Measurements from ENCODE around the gene NHSL1.

Gene NHSL1

GRCh38 chr6:138537106-138537505 lies 37.8 kb upstream of the NHSL1 start (continued):
- TF ChIP-seq ZNF248 (tag by site-specific recombination; IDR thresholded peaks at IDR 0.05) (no peak), ZNF121 (tag by site-specific recombination; IDR thresholded peaks at IDR 0.05) (no peak), ZNF529 (tag by site-specific recombination; IDR thresholded peaks at IDR 0.05; ENCODE audit: insufficient replicate concordance) (no peak), SP7 (tag by site-specific recombination; IDR thresholded peaks at IDR 0.05) (no peak), WT1 (tag by site-specific recombination; IDR thresholded peaks at IDR 0.05) (no peak)
- TF ChIP-seq, protein P1, sequence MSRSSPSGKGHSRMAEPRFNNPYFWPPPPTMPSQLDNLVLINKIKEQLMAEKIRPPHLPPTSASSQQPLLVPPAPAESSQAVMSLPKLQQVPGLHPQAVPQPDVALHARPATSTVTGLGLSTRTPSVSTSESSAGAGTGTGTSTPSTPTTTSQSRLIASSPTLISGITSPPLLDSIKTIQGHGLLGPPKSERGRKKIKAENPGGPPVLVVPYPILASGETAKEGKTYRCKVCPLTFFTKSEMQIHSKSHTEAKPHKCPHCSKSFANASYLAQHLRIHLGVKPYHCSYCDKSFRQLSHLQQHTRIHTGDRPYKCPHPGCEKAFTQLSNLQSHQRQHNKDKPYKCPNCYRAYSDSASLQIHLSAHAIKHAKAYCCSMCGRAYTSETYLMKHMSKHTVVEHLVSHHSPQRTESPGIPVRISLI (tag by site-specific recombination; IDR thresholded peaks at IDR 0.05) = no peak

DNA sequence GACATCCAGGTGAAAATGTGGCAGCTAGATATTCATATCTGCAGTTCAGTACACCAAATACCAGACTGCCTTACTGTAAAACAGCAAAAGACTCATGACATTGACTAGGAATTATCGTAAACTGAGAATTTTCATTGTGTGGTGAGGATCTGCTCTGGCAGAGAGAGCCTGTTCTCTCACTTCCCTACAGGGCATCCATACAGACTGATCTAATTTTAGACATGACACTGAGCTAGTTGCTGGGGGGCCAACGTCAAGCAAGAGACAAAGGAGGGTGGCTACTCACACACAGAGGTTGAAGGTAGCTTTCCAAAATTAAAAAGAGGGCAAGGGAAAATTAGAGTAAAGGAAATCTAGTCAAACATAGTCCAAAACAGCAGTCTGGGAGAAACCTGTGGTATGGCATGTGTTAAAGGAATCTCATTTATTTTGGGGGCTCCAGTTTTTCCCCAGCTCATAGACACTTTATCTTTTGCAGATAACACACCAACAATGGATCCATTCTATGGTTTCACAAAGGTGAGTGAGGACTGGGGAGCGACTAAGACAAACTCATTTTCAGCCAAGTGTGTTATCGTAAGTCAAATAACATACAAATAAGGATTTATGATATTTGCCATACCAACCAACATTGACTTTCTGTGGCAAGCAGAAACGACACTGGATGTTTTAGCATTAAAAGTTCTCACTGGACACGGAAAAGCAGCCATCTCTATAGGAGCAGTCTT lies 36.6 kb upstream of the NHSL1 start:
- CTCF ChIA-PET = interaction anchor here (3.6 kb wide), 1 partner anchor 15 kb away, joined by 12 read pairs; no protein-coding TSS in a partner anchor
- POLR2A ChIA-PET = no interaction called here

GRCh38 chr6:138533667-138534066 lies 34.4 kb upstream of the NHSL1 start:
- ChIA-PET POLR2A (no interaction called here), CTCF (interaction anchor here (0.7 to 1.4 kb wide), 4 partner anchors 16 to 61 kb away, joined by 3 to 4 read pairs (median 3); no protein-coding TSS in a partner anchor)
- Histone ChIP-seq H3K36me3 (ENCODE audit: control insufficient read depth in 2 of 2, insufficient read depth in 1 of 2, low read length in 2 of 2) (no peaks in the 10 kb centered on the region), H3K4me3 (ENCODE audit: low read depth, low read length) (no peak overlapping the region), H3K4me1 (ENCODE audit: control insufficient read depth, insufficient read depth, low read length) (0 out of 2 replicates have a peak, but pooled peaks cover 2% of the 10 kb centered on the region), H3K27ac (ENCODE audit: extremely low read depth, low read depth, low read length) (no peak overlapping the region), H3K9me3 (ENCODE audit: control insufficient read depth, insufficient read depth, low read depth, low read length) (no peaks in the 10 kb centered on the region)
- TF ChIP-seq SCRT1 (tag by site-specific recombination; IDR thresholded peaks at IDR 0.05; ENCODE audit: borderline replicate concordance) (no peak), ZNF585B (tag by site-specific recombination; IDR thresholded peaks at IDR 0.05) (no peak), ZNF768 (tag by site-specific recombination; IDR thresholded peaks at IDR 0.05) (no peak), WT1 (tag by site-specific recombination; IDR thresholded peaks at IDR 0.05) (no peak), MYNN (tag by site-specific recombination; IDR thresholded peaks at IDR 0.05; ENCODE audit: borderline replicate concordance) (no peak), ZNF37A (tag by site-specific recombination; IDR thresholded peaks at IDR 0.05) (no peak), MZF1 (tag by site-specific recombination; IDR thresholded peaks at IDR 0.05; ENCODE audit: borderline replicate concordance) (no peak), ZEB2 (tag by site-specific recombination; IDR thresholded peaks at IDR 0.05) (no peak), ZNF792 (tag by site-specific recombination; IDR thresholded peaks at IDR 0.05) (no peak)
- TF ChIP-seq, protein P2, sequence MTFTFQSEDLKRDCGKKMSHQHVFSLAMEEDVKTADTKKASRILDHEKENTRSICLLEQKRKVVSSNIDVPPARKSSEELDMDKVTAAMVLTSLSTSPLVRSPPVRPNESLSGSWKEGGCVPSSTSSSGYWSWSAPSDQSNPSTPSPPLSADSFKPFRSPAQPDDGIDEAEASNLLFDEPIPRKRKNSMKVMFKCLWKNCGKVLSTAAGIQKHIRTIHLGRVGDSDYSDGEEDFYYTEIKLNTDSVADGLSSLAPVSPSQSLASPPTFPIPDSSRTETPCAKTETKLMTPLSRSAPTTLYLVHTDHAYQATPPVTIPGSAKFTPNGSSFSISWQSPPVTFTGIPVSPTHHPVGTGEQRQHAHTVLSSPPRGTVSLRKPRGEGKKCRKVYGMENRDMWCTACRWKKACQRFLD (tag by site-specific recombination; IDR thresholded peaks at IDR 0.05) = no peak

More for the DNA sequence above, 36.6 kb upstream of the NHSL1 start:
- Histone ChIP-seq H3K9me3 (ENCODE audit: control insufficient read depth, insufficient read depth, low read depth, low read length) (no peaks in the 10 kb centered on the region), H3K4me3 (ENCODE audit: low read depth, low read length) (no peak overlapping the region), H3K27ac (ENCODE audit: extremely low read depth, low read depth, low read length) (no peak overlapping the region), H3K4me1 (ENCODE audit: control insufficient read depth, insufficient read depth, low read length) (0 out of 2 replicates have a peak, but pooled peaks cover 3% of the 10 kb centered on the region), H3K36me3 (ENCODE audit: control insufficient read depth in 2 of 2, insufficient read depth in 1 of 2, low read length in 2 of 2) (no peaks in the 10 kb centered on the region)
- TF ChIP-seq GLIS2 (tag by site-specific recombination; IDR thresholded peaks at IDR 0.05) (no peak), ZNF248 (tag by site-specific recombination; IDR thresholded peaks at IDR 0.05) (no peak), ZBTB20 (tag by site-specific recombination; IDR thresholded peaks at IDR 0.05) (no peak), ZFP41 (tag by site-specific recombination; IDR thresholded peaks at IDR 0.05; ENCODE audit: borderline replicate concordance) (no peak), YY2 (tag by site-specific recombination; IDR thresholded peaks at IDR 0.05) (no peak), ZNF776 (tag by site-specific recombination; IDR thresholded peaks at IDR 0.05; ENCODE audit: borderline replicate concordance) (no peak)
- TF ChIP-seq, protein P3, sequence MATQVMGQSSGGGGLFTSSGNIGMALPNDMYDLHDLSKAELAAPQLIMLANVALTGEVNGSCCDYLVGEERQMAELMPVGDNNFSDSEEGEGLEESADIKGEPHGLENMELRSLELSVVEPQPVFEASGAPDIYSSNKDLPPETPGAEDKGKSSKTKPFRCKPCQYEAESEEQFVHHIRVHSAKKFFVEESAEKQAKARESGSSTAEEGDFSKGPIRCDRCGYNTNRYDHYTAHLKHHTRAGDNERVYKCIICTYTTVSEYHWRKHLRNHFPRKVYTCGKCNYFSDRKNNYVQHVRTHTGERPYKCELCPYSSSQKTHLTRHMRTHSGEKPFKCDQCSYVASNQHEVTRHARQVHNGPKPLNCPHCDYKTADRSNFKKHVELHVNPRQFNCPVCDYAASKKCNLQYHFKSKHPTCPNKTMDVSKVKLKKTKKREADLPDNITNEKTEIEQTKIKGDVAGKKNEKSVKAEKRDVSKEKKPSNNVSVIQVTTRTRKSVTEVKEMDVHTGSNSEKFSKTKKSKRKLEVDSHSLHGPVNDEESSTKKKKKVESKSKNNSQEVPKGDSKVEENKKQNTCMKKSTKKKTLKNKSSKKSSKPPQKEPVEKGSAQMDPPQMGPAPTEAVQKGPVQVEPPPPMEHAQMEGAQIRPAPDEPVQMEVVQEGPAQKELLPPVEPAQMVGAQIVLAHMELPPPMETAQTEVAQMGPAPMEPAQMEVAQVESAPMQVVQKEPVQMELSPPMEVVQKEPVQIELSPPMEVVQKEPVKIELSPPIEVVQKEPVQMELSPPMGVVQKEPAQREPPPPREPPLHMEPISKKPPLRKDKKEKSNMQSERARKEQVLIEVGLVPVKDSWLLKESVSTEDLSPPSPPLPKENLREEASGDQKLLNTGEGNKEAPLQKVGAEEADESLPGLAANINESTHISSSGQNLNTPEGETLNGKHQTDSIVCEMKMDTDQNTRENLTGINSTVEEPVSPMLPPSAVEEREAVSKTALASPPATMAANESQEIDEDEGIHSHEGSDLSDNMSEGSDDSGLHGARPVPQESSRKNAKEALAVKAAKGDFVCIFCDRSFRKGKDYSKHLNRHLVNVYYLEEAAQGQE (tag by site-specific recombination; IDR thresholded peaks at IDR 0.05) = no peak
